NCI-H526 treated with DMSO at 0.1 percent for 48 hours (cell line): ENCODE results near the gene IMPACT.

Source experiments
- DNase-seq: peaks from one replicate; lab custom pipeline; 2025; lab: John Stamatoyannopoulos, UW

Gene IMPACT

GRCh38 chr18:24426398-24427294, at the start of gene IMPACT:
Gene IMPACT, plus strand, starts transcription at chr18:24426670. Its CDS starts 87 bp downstream, at chr18:24426757.
- DNase-seq, result peak; percentile 33

DNA sequence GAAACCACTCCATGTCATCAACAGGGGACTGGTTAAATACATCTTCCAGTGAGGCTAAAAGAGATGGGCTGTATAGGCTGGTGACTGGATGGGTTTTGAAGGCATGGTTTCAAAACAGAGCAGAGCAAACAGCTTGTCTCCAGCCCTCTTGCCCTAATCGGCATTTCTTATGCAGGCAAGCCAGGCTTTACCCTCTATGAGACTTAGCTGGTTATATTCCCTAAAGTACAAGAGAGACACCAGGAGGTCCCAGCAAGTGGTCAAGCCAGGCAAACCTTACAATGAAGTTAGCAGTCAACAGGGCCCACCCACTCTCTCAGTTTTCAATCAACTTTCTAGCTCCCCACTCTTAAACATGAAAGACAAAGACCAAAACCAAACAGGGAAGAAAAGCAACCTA, 47.9 kb upstream of the IMPACT start:
- no peak for DNase-seq

GRCh38 chr18:24380163-24380747, 46.2 kb upstream of the IMPACT start:
- DNase-seq, result no peak

DNA sequence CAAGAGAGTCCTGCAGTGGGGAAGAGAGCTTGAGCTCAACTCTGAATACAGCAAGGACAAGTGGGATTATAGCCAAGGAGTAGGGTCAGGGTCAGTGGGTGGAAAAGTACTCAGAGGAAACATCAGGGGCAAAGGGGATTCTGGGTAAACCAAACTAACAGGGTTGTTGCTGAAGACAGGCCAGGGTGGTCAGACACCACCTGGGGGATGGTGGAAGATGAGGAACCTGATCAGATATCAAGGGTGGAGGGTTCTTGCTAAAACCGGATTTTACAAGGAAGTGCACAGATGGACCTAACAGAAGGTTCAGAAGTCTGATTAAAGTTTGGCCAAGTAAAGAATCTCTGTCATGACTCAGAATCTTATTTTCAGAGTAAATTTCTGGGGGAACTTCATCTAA, 45.3 kb upstream of the IMPACT start:
- no peak for DNase-seq

GRCh38 chr18:24386681-24387080, 39.8 kb upstream of the IMPACT start:
- no peak for DNase-seq

DNA sequence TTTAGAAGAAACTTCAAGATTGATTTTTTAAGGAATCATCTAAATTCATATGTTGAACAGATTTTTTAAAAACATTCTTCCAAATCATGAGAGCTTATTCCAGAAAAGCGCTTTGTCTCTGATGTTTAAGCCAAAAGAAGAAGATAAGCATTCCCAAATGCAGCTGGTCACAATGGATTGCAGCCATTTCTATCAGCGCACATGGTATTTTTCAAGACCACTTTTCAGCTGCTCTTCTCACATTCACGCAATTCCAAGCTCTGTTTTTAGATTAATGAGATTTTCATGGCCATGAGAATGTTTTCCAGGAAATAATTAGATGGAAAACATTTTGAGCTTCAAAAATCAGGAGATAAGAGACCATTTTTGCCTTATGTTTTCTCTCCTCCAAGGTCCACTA, 37.5 kb upstream of the IMPACT start:
- DNase-seq, result no peak

DNA sequence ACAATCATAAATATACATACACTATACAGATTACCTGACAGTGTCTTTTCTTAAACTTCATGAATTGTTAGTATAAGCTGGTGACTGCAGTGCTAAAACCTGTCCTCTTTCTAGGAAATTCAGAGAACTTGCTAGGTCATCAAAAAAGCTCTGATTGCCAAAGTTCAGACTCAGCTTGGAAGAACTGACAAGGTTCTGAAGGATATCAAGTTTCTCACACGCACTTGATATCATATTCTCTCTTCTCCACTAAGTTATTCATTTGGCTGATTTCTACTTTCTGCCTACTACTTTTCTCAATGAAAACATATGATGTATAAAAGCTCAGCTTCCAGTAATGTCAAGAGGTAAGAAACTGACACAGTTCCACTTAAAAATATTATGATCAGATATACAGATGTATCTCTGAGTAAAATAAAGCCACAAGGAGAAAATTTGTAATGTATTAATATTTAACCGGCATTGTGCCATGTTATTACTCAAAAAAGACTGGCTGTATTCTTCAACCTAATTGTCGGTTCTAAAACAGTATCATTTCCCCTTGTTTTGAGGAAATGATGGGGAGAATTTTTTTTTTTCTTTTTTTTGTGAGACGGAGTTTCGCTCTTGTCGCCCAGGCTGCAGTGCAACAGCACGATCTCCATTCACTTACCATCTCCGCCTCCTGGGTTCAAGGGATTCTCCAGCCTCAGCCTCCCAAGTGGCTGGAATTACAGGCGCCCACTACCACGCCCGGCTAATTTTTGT, 31.2 kb upstream of the IMPACT start:
- no peak for DNase-seq

GRCh38 chr18:24396082-24396633, 30.3 kb upstream of the IMPACT start:
- DNase-seq, result peak; percentile 46

DNA sequence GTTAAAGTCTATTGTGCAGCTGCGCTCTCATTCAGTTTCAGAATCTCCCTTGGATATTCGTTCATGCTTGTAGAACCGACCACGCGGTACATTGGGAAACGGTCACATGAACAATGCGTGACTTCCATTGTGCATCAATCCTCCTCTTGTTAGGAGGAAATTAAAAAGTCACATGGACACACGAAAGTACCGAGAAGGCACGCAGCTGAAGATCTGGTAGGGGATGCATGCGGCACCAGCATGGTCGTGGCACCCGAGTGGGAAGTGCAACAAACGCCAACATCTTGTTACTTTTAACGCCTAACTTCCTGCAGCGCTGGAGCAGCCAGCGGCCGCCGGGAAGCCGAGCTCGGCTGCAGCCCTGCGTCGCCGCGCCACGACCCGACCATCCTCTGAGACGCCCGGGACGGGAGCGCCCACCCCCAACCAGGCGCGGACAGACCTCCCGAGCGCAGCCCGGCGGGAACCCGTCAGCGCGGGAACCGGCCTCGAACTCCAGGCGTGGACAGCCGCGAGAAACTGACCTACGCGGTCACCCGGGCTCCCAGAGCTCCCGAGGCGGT, 29.3 kb upstream of the IMPACT start:
- peak; percentile 53 for DNase-seq

DNA sequence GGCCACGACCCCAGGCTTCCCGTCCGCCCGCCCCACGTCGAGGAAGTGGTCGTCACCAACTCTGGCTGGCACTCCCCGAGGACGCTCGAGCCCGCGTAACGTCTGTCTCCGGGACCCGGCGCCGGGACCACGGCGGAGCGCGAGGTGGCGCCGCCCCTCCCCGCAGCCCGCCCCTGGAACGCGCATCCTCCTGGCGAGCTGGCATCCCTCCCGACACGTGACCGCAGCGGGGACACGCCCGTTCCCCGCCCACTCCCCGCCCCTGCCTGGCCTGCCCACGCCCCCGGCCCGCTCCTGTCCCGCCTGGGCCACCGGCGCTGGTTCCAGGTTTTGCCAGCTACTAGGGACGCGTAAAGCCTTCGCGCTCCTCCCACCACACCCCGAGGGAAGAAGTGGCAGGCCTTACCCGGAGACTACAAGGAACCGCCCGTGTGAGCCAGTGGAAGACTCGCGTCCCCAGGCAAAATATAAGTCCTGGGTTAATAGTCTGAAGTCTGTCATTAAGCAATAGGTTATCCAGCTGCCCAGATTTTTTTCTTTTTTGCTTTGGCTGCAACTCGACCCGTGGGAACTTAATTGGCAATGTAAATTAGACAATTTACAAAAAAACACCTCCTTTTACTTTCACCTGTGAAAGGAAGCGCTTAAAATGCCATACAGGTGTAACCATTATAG, 28.6 kb upstream of the IMPACT start, which contains the start of gene OSBPL1A:
OSBPL1A (minus strand) TSS at position 131 of the 675 bp plus-strand sequence. CDS start 20,291 bp downstream, outside the sequence.
- DNase-seq, result peak; percentile 82

- DNase-seq, result no peak
Observed at GRCh38 chr18:24398540-24398939, 27.9 kb upstream of the IMPACT start.

DNA sequence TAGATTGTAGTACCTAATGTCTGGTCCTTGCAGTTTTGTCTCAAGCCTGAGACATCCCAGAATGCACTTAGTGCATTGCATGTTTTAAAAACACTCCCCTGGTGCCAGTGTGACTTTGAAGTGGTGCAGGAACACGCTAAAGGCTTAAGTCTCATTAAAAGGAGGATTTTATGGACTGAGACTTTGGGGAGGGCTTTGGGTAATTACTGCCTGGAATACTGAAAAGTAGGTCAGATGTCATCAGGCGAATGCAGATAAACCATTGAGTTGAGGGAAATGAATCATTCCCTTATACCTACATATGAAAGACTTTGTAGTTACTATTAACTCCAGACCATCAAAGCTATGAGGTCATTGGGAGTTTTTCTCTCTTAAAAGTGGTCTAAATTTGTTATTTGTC, 25.9 kb upstream of the IMPACT start:
- no peak for DNase-seq

GRCh38 chr18:24402209-24402785, 24.2 kb upstream of the IMPACT start:
- DNase-seq, result no peak

DNA sequence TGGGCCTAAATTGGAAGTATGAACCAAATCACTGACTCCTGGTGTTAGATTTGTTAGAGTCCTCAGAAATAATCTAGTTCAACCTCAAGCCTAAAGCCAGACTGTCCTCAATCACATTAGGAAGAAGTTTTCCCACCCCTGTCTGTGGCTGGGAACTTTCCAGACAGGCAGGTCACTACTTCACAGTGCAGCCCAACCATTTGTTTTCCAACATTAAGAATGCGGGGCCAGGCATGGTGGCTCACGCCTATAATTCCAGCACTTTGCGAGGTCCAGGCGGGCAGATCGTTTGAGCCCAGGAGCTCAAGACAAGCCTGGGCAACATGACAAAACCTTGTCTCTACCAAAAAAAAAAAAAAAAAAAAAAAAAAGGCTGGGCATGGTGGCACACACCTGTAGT, 23.4 kb upstream of the IMPACT start:
- no peak for DNase-seq

- DNase-seq, result no peak
Observed at GRCh38 chr18:24404591-24404990, 21.9 kb upstream of the IMPACT start.

DNA sequence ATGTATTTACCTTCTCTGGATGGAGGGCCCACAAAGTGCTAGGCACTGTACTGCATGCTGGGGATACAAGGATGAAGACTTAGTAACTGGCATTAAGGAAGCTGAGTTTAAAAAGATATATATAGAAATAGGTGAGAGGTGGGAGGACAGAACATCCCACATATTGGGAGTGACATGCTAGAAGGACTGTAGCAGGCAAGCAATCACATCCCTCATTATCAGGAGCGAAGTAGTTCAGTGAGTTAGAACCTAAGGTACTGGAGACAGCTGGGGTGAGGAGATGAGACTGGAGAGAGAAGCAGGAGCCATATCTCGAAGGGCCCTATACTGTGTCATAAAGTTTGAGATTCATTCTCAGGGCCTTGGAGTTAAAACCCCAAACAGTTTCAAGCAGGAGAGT, 18.0 kb upstream of the IMPACT start:
- DNase-seq, result no peak

DNA sequence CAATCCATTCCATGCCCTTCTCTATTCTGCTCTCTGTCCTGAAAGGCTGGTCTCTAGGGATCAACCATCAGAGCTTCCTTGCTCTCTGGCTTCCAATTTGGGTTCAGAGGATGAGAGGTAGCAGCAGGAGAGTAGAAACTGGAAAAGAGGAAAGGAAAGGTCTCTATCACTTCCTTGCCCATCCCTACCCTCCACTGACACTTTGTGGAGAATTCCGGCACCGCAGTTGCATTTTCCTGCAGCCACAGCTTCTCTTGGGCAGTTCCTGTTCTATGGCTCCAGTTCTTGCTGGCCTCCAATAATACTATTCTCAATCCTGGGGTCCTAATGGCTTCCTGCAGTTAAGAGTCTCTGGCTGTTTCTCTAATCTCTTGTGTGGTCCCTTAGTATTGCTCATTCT, 13.3 kb upstream of the IMPACT start:
- no peak for DNase-seq

DNA sequence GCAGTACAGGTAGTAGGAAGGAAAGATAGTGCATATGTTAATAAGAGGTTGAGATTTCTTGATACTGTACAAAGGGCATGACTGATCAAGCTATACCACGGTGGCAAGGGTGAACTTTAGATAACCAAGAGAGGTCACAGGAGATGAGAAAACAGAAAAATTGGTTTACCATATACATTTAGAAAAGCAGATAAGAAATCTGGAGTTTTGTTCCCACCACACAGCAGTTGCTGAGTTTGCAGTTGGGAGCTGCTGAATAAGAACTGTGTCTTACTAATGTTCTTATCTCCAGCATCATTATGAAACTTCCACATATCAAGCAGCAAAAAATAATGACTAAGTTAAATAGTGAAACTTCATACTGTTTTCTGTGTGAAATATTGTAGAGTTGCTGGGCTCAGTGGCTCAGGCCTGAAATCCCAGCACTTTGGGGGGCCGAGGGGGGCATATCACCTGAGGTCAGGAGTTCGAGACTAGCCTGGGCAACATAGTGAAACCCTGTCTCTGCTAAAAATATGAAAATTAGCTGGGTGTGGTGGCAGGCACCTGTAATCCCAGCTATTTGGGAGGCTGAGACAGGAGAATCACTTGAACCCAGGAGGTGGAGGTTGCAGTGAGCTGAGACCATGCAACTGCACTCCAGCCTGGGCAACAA, 12.0 kb upstream of the IMPACT start:
- no peak for DNase-seq

DNA sequence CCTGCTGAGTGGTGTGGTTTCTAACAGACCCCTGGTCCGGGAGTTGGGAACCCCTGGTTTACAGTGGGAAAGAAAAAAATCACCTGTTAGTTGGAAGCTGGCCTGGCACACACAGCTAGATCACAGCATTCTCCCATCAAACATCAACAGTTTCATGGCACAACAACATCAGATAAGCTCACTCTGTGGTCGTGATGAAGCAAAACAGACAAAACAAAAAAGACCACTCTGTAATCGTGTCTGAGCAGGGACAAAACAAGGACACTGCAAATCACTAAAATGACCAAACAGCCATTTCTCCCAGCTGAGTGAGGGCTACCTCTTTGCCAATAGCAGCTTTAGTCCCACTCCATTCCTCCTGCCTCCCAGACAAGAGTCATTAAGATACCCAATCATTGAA, 9.0 kb upstream of the IMPACT start:
- no peak for DNase-seq

DNA sequence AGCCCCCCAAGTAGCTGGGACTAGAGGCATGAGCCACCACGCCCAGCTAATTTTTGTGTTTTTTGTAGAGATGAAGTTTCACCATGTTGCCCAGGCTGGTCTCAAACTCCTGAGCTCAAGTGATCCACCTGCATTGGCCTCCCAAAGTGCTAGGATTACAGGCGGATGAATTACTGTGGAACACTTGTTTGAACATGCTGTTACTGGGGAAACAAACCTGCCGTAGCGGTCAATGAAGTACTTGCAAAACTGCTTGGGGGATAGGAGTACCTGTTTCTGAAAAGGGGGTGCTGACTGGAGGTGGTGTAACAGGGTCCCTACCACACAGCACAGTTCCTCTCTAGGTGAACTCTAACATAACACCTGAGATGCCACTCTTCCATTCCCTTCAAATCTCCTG, 5.9 kb upstream of the IMPACT start:
- DNase-seq, result no peak

- no peak for DNase-seq
Observed at GRCh38 chr18:24421831-24422230, 4.6 kb upstream of the IMPACT start.
